SJCRH30 (cell line): ENCODE results near the gene SETX. TPM values are rescaled to one million over a fixed set of nuclear protein-coding genes. Genes with fewer than 3 reads are reported as not detected.
A peak's percentile ranks its signal among the peaks of the same experiment; 100 is the strongest.
"Not testable (repeated sequence)": the region's sequence is repeated elsewhere in the genome, so short reads cannot be mapped to it uniquely, and the experiment has no call there.

Source experiments
- DNase-seq, 2 experiments: peaks; one replicate each; pipeline ENCODE4 v3.0.0-alpha.2; 2015 to 2020
- H3K27ac ChIP-seq: fragments of 250-450 bp; sonication (Bioruptor Pico); 2 replicates; pipeline ENCODE4 v1.5.1; 2020; ENCODE audit warnings: mild to moderate bottlenecking, moderate library complexity
- H3K27me3 ChIP-seq: fragments of 250-450 bp; sonication (Bioruptor Pico); 2 replicates; pipeline ENCODE4 v1.5.1; 2020; ENCODE audit warnings: mild to moderate bottlenecking, moderate library complexity
- H3K36me3 ChIP-seq: fragments of 250-450 bp; sonication (Bioruptor Pico); 2 replicates; pipeline ENCODE4 v1.5.1; 2020; ENCODE audit warnings: mild to moderate bottlenecking, moderate library complexity
- H3K4me1 ChIP-seq: fragments of 250-450 bp; sonication (Bioruptor Pico); 2 replicates; pipeline ENCODE4 v1.5.1; 2020; ENCODE audit warnings: mild to moderate bottlenecking, moderate library complexity
- H3K4me3 ChIP-seq: fragments of 250-450 bp; sonication (Bioruptor Pico); 2 replicates; pipeline ENCODE4 v1.5.1; 2020; ENCODE audit warnings: mild to moderate bottlenecking, moderate library complexity
- H3K9me3 ChIP-seq: fragments of 250-450 bp; sonication (Bioruptor Pico); replicated peaks from 2 replicates; pipeline ENCODE4 v1.5.1; 2020; ENCODE audit warnings: mild to moderate bottlenecking, moderate library complexity
- total RNA-seq: library from RNA; depleted of rRNA; stranded (reverse); fragments of >200 nt; shearing (Covaris generic); gene quantifications from 2 replicates; pipeline ENCODE4 v1.2.3, GENCODE V29; 2014; rRNA removed

The SETX gene, protein sequence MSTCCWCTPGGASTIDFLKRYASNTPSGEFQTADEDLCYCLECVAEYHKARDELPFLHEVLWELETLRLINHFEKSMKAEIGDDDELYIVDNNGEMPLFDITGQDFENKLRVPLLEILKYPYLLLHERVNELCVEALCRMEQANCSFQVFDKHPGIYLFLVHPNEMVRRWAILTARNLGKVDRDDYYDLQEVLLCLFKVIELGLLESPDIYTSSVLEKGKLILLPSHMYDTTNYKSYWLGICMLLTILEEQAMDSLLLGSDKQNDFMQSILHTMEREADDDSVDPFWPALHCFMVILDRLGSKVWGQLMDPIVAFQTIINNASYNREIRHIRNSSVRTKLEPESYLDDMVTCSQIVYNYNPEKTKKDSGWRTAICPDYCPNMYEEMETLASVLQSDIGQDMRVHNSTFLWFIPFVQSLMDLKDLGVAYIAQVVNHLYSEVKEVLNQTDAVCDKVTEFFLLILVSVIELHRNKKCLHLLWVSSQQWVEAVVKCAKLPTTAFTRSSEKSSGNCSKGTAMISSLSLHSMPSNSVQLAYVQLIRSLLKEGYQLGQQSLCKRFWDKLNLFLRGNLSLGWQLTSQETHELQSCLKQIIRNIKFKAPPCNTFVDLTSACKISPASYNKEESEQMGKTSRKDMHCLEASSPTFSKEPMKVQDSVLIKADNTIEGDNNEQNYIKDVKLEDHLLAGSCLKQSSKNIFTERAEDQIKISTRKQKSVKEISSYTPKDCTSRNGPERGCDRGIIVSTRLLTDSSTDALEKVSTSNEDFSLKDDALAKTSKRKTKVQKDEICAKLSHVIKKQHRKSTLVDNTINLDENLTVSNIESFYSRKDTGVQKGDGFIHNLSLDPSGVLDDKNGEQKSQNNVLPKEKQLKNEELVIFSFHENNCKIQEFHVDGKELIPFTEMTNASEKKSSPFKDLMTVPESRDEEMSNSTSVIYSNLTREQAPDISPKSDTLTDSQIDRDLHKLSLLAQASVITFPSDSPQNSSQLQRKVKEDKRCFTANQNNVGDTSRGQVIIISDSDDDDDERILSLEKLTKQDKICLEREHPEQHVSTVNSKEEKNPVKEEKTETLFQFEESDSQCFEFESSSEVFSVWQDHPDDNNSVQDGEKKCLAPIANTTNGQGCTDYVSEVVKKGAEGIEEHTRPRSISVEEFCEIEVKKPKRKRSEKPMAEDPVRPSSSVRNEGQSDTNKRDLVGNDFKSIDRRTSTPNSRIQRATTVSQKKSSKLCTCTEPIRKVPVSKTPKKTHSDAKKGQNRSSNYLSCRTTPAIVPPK (N-terminal part only)
- 44.7 and 51.7 TPM in 2 replicates for total RNA-seq

DNA sequence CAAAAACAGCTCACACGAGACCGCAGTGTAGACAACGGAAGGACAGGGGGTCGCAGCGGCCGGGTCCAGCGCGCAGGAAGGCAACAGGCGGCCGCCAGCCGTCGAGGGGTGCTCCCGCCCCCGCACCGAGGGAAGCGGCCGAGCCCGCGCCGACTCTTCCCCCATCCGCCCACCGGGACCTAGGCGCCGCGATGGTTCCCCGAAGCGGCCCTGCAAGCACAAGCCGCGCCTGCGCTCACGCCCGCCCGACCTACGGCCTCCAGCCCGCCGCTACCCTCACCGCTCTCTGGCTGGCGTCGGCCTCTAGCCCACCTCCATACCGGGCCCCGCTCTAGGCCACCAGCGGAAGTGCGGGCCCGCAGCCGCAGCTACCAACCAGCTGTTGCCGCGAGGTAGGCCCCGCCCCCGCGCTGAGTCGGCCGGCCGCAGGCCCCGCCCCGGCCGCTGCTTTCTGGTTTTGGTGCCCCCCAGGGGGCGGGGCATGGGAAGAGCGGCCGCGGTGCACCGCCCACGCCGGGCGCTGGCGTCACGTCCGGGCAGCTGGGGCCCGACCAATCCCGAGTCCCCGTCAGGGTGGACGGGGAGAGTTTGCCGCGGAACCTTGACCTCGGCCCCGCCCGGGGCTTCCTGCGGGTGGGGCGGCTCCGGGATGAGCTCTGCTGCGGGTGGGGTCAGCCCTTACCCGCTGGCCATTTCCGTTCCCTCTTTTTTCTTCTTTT lies at the start of gene SETX:
TSS of gene SETX (minus strand) at position 350 of the 719 bp plus-strand sequence. CDS start 5,558 bp downstream, outside the sequence.
- DNase-seq = peak; percentile 97 to 98
- H3K27ac ChIP-seq = peak within 1 kb of the TSS; percentile 75
- no peaks in the 10 kb centered on the region for H3K4me1 ChIP-seq
- peak within 1 kb of the TSS; percentile 90 for H3K4me3 ChIP-seq
- peaks cover 31% of the 10 kb centered on the region for H3K36me3 ChIP-seq
- no peaks in the 10 kb centered on the region for H3K9me3 ChIP-seq
- H3K27me3 ChIP-seq = no peaks in the 10 kb centered on the region

GRCh38 chr9:132404228-132404881 lies 49.6 kb upstream of the SETX start:
- peak; percentile 26 to 54 for DNase-seq
- 0 out of 2 replicates have a peak, but pooled peaks cover 3% of the 10 kb centered on the region for H3K27me3 ChIP-seq
- H3K27ac ChIP-seq = peak overlapping the region; percentile 58
- peaks cover 18% of the 10 kb centered on the region for H3K4me1 ChIP-seq
- H3K9me3 ChIP-seq = no peaks in the 10 kb centered on the region
- peak overlapping the region; percentile 3 for H3K4me3 ChIP-seq
- H3K36me3 ChIP-seq = peaks cover 37% of the 10 kb centered on the region

GRCh38 chr9:132401824-132402223 lies 47.0 kb upstream of the SETX start:
- Histone ChIP-seq H3K9me3 (no peaks in the 10 kb centered on the region), H3K27me3 (no peaks in the 10 kb centered on the region), H3K36me3 (peaks cover 59% of the 10 kb centered on the region), H3K4me1 (peaks cover 18% of the 10 kb centered on the region), H3K4me3 (no peak overlapping the region), H3K27ac (no peak overlapping the region)
- no peak for DNase-seq

DNA sequence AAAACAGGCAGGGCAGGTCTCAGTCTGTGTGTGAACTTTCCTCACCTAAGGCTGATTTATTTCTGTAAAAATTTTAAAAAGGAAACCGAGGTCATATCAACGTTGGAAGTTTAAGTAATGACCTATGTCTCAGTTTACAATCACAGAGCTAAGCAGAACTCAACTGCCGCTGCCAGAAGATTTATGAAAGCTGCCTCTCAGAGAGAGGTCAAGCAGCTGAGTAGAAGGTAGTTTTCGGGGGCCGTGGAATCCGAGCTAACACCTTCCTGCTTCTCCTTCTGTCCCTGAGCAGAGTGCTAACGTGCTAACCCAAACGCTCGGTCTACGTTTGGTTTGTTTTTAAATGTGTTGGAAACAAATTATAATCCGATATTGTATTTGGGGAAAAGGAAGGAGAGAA lies 40.8 kb upstream of the SETX start:
- no peaks in the 10 kb centered on the region for H3K4me1 ChIP-seq
- no peak overlapping the region for H3K4me3 ChIP-seq
- H3K9me3 ChIP-seq = no peaks in the 10 kb centered on the region
- H3K36me3 ChIP-seq = peaks cover 90% of the 10 kb centered on the region
- DNase-seq = no peak
- no peak overlapping the region for H3K27ac ChIP-seq
- no peaks in the 10 kb centered on the region for H3K27me3 ChIP-seq

GRCh38 chr9:132391449-132391848 lies 36.7 kb upstream of the SETX start:
- Histone ChIP-seq H3K4me1 (no peaks in the 10 kb centered on the region), H3K27me3 (no peaks in the 10 kb centered on the region), H3K36me3 (peaks cover 92% of the 10 kb centered on the region), H3K4me3 (no peak overlapping the region), H3K27ac (no peak overlapping the region), H3K9me3 (no peaks in the 10 kb centered on the region)
- DNase-seq = no peak

GRCh38 chr9:132390966-132391365 lies 36.2 kb upstream of the SETX start:
- H3K27me3 ChIP-seq = no peaks in the 10 kb centered on the region
- H3K27ac ChIP-seq = no peak overlapping the region
- H3K4me1 ChIP-seq = no peaks in the 10 kb centered on the region
- peaks cover 93% of the 10 kb centered on the region for H3K36me3 ChIP-seq
- H3K4me3 ChIP-seq = no peak overlapping the region
- H3K9me3 ChIP-seq = no peaks in the 10 kb centered on the region
- no peak for DNase-seq

DNA sequence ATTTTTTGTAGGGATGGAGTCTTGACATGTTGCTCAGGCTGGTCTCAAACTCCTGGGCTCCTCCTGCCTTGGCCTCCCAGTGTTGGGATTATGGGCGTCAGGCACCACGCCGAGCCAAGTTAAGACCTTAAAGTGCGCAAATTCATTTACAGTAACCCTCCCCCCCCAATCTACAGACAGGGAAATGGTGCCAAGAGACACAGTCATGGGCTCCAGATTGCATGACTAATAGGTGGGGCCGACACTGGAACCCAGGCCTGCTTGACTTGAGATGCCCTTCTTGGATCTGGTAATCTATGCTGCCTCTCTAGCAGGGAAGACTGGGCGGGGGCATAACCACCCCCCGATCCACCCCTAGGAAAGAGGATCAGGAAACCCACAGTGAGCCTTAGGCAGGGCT lies 32.3 kb upstream of the SETX start:
- no peak for DNase-seq
- no peaks in the 10 kb centered on the region for H3K4me1 ChIP-seq
- H3K27me3 ChIP-seq = no peaks in the 10 kb centered on the region
- peaks cover 89% of the 10 kb centered on the region for H3K36me3 ChIP-seq
- no peak overlapping the region for H3K27ac ChIP-seq
- no peaks in the 10 kb centered on the region for H3K9me3 ChIP-seq
- H3K4me3 ChIP-seq = no peak overlapping the region

DNA sequence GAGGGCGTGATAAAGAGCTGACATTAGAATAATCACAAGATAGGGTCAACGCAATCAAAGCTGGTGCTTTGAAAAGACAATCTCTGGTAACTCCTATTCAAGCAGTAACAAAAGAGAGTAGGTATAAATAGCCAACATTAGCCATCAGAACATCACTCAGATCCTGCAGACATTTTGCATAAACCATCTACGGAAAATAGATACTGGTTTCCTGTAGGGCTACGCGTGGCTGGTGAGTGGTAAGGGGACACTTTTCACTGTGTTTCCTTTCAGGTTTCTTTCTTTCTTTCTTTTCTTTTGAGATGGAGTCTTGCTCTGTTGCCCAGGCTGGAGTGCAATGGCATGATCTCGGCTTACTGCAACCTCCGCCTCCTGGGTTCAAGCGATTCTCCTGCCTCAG lies 29.6 kb upstream of the SETX start:
- Histone ChIP-seq H3K27ac (no peak overlapping the region), H3K9me3 (no peaks in the 10 kb centered on the region), H3K27me3 (no peaks in the 10 kb centered on the region), H3K4me3 (no peak overlapping the region), H3K36me3 (peaks cover 76% of the 10 kb centered on the region), H3K4me1 (no peaks in the 10 kb centered on the region)
- no peak for DNase-seq

DNA sequence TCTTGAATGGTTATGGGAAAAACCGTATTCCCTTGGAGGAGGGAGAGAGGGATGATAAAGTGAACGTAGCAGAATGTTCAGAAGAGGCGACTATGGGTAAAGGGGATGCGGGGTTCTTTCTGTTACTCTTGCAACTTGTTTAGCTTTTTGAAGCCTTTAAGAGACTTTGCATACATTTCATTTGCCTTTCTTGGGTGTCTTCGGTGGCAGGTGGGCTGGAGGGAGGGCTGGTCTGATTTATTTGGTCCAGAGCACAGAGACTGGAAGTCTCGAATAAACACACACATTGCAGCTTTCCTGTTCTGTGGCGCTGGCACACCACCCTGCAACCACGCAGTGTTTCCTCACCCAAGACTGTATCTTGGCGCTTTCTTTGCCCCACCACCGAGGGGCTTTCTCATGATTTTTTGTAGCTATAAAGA lies 28.7 kb upstream of the SETX start:
- Histone ChIP-seq H3K27ac (no peak overlapping the region), H3K36me3 (peaks cover 77% of the 10 kb centered on the region), H3K4me1 (no peaks in the 10 kb centered on the region), H3K9me3 (no peaks in the 10 kb centered on the region), H3K27me3 (no peaks in the 10 kb centered on the region), H3K4me3 (no peak overlapping the region)
- no peak for DNase-seq

DNA sequence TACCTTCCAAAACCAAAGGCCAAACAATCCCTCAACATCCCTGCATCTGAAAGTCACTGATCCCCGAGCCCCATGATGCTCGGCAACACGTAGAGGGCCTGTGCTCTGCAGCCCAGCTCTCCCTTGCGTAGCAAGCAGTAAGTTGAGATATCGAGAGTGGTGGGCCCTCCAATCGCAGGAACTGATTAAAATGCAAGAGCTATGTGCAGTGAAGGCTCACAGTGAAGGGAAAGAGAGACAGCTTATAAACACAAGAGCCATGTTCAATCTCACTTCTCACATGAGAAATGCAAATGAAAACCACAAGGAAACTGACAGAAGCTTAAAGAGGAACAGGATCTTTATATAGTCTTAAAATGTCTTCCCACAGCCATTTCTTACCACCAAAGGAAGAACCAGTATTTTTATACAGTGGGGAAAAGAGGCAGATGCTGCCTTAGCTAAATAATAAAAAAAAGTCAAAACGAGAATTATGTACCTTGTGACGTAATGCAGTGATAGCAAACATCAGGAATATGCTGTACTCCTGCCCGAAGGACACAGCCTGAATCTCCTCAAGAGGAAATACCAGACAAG lies 27.3 kb upstream of the SETX start:
- Histone ChIP-seq H3K36me3 (peaks cover 64% of the 10 kb centered on the region), H3K27ac (no peak overlapping the region), H3K4me3 (no peak overlapping the region), H3K27me3 (no peaks in the 10 kb centered on the region), H3K9me3 (no peaks in the 10 kb centered on the region), H3K4me1 (no peaks in the 10 kb centered on the region)
- no peak for DNase-seq

GRCh38 chr9:132378416-132378815 lies 23.6 kb upstream of the SETX start:
- not testable (repeated sequence) for DNase-seq, H3K4me3 ChIP-seq, H3K4me1 ChIP-seq, H3K27ac ChIP-seq, H3K9me3 ChIP-seq, H3K27me3 ChIP-seq
- peaks cover 46% of the 10 kb centered on the region for H3K36me3 ChIP-seq

DNA sequence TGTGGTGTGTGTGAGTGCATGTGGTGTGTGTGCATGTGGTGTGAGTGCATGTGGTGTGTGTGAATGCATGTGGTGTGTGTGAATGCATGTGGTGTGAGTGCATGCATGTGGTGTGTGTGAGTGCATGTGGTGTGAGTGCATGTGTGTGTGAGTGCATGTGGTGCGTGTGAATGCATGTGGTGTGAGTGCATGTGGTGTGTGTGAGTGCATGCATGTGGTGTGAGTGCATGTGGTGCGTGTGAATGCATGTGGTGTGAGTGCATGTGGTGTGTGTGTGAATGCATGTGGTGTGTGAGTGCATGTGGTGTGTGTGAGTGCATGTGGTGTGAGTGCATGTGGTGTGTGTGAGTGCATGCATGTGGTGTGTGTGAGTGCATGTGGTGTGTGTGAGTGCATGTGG lies 23.0 kb upstream of the SETX start:
- not testable (repeated sequence) for H3K27me3 ChIP-seq, H3K9me3 ChIP-seq, H3K27ac ChIP-seq, H3K4me3 ChIP-seq, H3K4me1 ChIP-seq, DNase-seq
- peaks cover 42% of the 10 kb centered on the region for H3K36me3 ChIP-seq
